Activated CD4-positive, CD25-positive, alpha-beta regulatory T cell treated with anti-CD3 and anti-CD28 coated beads, Interleukin-2, amount 50 U/mL, for 24 hours (primary cell): ENCODE measurements around the gene TSSK6.

Experiments used
- ATAC-seq, 2 donors: fragments of 150-1000 bp; cut with Tn5 transposase; one replicate each; pipeline ENCODE4 v1.10.0; 2021; ENCODE audit warnings: mild to moderate bottlenecking in 1 of 2, moderate library complexity in 1 of 2

Gene TSSK6

GRCh38 chr19:19544257-19544953 lies 29.1 kb upstream of the TSSK6 start:
- no peak for ATAC-seq

DNA sequence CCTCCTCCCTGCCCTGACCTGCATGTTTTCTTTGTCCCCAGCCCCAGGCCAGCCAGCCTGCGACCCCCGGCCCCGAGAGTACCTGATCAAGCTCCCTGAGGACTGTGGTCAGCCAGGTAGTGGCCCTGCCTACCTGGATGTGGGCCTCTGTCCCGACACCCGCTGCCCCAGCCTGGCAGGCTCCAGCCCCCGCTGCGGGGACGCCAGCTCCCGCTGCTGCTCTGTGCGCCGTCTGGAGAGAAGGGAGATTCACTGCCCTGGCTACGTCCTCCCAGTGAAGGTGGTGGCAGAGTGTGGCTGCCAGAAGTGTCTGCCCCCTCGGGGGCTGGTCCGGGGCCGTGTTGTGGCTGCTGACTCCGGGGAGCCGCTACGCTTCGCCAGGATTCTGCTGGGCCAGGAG lies 28.3 kb upstream of the TSSK6 start:
- no peak for ATAC-seq

DNA sequence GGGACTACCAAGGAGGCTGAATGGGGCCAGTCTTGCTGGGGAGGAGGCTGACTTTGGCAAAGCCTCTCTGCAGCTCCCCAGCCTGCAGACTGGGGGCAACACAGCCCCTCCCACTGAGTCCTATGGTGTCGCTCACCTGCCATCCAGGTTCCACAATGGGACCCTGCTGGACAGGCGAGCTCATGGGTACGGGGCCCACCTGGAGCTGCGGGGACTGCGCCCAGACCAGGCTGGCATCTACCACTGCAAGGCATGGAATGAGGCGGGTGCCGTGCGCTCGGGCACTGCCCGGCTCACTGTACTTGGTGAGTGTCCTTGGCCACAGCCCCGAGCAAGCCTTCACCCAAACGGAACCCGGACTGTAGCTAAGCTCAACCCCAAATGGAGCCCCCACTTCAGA lies 27.8 kb upstream of the TSSK6 start:
- no peak for ATAC-seq

- no peak for ATAC-seq
These were observed 27.2 kb upstream of the TSSK6 start for GRCh38 chr19:19542507-19542906.

DNA sequence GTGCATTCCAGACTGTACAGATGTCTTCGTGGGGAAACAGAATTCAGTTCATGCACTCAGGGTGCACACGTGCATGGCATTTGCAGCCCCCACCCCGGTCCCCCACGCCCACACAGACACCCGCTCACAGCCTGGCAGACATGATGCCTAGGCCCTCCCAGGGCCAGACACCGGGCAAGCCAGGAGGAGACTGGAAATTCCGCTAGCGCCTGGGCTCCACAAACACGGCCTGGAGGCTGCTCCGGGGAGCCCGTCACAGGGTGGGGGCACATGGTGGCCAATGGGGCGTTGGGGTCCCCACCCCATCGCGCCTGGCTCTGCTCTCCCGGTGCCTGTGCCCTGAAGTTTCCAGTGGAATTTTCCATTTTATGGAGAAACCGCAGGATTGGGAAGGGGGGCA lies 26.3 kb upstream of the TSSK6 start:
- no peak for ATAC-seq

DNA sequence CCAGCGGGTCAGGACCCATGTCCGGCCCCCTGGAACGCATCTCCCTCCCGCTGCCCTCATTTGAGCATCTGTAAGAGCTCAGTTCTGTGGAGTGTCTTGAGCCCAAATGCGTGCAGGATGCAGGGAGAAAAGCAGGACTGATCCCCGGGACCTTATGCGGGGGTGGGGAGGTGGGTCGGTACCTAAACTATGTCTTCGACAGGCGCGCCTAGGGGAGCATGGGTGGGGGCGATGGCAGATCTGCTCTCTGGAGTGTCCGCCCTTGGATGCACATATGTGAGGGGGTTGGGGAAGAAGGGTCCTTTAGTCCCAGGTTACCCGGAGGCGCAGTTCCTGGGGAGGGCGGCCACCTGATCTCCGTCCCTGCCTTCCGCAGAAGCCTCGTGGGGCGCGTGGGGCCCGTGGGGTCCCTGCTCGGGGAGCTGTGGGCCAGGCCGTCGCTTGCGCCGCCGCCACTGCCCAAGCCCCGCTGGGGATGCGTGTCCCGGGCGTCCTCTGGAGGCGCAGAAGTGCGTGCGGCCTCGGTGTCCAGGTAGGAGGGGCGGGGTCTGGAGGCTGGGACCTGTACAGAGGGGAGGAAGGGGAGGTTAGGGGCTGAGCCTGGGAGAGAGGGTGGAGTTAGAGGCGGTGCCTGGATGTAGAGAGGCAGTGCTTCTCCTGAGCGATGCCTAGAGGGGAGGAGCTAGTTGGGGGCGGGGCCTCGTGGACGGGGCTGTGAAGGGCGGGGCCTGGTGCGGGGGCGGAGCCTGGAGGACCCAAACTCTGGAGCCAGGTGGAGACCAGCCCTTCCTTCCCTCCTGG lies 25.6 kb upstream of the TSSK6 start:
- peak; percentile 84 to 88 for ATAC-seq

DNA sequence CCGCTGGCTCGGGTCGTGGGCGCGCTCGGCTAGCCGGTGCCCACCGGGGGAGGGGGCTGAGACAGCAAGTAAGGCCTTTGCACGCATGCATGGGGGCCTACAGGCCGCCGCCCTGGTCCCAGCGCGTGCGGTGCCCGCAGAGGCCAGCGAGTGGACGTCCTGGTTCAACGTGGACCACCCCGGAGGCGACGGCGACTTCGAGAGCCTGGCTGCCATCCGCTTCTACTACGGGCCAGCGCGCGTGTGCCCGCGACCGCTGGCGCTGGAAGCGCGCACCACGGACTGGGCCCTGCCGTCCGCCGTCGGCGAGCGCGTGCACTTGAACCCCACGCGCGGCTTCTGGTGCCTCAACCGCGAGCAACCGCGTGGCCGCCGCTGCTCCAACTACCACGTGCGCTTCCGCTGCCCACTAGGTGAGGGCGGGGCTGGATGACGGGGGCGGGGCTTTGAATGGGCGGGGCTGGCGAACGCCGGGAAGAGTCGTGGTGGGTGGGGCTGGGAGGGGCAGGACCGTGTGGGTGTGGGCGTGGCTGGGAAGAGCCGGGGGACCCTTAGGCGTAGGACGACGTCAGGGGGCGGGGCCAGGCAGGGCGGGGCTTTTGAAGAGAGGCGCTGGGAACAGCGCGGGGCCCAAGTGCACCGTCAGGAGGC lies 24.8 kb upstream of the TSSK6 start:
- peak in 1 of 2 donors; percentile 29 for ATAC-seq

DNA sequence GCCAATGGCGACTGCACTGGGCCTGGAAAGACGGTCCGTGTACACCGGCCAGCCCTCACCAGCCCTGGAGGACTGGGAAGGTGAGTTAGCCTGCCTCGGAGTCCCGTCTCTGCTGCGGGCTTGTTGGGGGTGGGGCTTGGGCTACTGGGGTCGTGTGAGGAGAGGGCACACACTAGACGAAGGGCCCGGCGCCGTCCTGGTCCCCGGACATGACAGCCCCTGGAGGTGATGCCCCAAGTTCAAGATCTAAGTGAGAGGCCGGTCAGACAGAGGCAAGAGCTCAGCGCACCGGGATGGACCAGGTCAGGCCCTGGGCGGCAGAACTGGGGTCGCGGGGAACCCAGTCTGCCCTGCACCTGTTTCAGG lies 24.3 kb upstream of the TSSK6 start:
- no peak for ATAC-seq

DNA sequence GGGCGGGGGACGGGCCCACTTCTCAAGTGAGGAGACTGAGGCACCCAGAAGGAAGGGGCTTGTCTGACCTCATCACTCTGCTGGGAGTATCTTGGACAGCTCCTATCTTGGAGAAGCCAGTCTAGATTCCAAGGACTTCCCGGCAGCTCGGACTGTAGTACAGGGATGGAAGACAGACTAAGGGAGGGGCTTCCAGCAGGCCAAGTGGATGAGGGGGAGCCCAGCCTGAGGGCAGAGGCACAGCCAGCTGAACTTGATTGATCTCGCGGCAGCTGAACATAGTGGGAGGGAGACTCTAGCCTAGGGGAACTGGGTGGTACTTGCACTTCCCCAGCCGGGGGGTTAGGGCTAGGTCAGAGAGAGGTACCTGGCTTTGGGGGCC lies 23.4 kb upstream of the TSSK6 start:
- no peak for ATAC-seq

DNA sequence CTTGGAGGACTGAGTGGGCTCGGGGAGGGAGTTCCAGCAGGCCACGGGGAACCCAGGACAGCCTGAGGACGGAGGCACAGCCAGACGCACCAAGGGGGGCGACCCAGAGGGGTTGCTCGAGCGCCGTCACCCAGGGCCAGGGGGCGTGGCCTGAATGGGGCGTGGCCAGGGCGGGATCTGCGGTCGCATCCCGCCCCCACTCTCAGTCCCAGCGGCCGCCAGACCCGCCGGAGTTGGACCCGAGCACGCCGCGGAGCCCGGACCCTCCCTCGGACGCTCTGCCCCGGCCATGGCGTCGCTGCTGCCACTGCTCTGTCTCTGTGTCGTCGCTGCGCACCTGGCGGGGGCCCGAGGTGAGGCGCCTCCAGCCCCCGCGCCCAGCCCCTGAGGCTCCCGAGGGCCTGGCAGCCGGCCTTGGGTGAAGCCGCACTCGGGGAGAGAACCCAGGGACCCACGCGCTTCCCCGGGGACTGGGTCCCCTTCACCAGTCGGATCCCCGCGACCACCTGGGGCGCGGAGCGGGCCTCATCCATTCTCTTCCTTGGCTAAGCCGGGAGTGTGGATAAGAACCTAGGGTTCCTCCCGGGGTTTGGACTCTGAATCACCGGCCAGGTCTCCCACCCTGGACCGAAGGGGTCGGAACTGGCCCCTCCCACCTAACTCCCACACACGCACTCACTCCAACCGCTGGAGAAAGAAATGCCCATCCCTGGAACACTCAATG lies 22.9 kb upstream of the TSSK6 start, which contains the start of gene CILP2:
Gene CILP2 (plus strand): TSS at position 205 of the 724 bp plus-strand sequence. CDS start 85 bp downstream, at position 290.
- peak; percentile 15 to 19 for ATAC-seq

- no peak for ATAC-seq
These were observed 22.0 kb upstream of the TSSK6 start for GRCh38 chr19:19537075-19538048.

DNA sequence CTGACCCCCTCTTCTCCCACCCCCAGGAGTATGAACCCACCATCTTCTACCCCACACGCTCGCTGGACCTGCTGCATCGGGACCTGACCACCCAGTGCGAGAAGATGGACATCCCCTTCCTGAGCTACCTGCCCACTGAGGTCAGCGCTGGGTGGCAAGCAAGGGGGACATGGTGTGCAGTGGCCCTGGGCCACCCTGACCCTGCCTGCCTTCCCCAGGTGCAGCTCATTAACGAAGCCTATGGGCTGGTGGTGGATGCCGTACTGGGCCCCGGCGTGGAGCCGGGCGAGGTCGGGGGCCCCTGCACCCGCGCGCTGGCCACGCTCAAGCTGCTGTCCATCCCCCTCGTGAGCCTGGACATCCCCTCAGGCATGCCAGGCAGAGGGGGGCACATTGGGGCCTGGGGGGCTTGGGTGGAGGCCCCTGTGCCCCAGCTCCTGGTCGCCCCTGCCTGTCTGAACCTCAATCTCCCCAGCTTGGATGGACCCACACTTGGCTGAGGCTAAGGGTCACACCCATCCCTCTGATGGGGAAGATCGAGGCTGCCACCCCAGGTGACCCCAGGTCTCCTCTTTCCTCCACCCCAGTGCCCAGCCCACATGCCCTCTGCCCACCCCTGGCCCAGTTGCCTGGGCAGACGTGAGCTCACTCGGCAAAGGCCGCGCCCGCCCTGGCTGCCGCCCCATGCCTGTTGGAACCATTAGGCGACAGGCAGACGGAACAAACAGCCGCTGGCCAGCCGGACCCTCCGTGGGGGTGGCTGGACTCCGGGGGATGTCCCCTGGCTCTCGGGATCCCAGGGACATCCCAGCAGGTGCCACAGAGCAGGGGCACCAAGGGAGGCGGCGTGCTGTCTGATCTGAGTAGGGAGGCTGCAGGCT lies 20.2 kb upstream of the TSSK6 start:
- no peak for ATAC-seq

DNA sequence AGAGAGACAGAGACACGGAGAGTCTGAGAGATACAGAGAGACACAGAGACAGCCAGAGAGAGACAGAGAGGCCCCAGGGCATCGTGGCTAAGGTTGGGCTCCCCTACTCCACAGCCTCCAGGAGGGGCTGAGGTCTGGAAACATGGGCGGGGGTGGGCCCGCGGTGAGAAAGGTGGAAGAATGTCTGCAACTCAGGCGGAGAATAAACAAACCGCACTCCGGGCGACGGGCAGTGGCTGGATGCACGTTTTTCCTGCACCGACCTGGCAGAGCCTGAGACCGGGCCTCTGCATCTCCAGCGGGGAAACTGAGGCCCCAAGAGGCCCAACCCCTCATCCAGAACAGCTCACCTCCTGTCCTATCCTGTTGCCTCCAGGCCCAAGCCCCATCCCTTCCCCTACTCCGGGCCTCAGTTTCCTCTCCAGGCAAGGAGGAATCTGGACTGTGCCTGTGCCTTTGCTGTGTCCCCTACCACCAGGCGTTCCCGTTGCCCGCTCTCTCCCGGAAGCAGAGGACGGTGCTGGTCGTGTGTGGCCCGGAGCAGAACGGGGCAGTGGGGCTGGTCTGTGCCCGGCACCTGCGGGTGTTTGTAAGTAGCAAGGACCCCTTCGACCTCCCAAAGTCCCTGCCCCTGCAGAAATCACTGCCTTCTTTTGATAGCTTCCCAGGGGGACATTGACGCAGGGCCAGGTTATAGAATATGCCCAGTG lies 19.4 kb upstream of the TSSK6 start:
- no peak for ATAC-seq

DNA sequence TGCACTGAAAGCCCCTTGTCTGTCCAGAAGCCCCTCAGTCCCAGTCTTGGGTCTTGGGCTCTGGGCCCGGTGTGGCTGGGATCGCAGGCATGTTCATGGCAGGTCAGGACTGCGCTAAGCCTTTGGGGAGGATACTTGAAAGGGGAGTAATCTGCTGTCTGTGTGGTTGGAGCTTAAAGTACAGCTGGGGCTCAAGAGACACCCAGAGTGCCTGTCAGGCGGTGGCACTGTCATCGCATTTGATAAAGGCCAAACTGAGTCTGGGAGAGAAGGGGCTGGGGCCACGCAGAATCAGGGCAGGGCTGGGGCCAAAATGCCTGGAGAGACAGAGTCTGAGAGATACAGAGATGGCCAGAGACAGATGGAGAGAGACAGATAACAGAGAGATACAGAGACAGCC lies 18.5 kb upstream of the TSSK6 start:
- no peak for ATAC-seq

DNA sequence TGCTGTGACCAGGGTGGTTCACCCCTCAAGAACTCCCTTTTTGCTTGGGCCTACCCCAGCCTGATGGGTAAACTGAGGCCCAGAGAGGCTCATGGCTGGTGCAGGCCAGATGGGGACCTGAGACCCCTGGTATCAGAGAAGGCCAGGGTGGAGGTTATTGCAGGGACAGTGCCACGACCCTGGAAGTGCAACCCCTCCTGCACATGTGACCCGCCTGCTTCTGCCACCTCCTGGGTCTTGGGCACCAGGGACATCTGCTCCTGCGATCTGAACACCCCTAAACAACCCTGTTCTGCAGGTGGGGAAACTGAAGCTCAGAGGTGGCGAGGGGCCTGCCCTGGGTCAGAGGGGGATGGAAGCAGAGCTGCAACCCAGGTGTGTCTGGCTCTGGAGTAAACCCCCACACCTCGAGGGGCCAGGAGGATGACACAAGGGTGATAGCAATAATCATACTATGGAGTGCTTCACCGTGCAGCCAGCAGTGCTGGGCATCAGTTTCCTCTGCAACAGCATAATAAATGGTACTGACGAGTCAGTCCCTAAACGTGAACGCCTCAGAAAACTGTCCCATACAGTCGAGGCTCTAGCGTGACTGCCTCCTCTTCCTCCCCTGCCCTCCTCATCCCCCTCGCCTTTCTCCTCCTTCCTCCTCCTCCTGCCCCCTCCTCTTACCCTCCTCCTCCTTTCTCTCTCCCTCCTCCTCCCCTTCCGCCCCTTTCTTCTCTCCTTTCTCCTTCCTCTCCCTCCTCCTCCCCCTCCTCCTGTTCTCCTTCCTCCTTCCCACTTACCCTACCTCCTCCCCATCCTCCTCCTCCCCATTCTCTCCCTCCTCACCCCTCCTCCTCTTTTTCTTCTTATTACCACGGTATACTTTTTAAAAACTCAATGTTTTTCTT lies 17.7 kb upstream of the TSSK6 start:
- no peak for ATAC-seq

DNA sequence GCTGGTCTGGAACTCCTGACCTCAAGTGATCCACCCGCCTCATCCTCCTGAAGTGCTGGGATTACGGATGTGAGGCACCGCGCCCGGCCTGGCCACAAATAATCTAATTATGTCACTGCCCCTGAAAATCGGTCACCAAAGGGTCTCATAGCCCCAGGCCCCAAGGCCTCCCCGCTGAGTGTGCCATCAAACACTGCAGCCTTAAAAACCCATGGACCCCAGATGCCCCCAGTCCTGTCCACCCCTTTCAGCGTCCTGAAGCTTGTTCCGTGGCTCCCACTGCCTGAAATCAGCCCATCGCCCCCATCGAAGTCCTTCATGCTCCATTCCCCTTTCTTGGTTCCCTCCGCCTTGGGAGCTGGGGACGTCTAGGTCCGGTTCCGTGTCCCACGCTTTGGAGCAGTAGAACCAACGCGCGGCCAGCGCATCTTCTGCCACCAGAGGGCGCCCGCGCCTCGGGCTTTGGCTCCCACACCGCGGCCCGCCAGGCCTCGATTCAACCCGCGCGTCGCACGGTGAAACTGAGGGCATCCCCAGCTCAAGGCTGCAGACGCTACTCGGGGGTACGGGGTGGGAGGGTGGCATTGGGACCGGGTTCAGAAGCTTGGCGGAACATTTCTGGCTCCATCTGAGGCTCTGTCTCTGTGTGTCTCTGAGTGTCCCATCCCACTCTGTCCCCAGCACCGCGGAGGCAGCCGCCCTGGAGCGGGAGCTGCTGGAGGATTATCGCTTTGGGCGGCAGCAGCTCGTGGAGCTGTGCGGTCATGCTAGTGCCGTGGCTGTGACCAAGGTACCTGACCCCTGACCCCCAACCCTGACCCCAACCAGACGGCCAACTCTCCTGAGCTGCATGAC lies 16.8 kb upstream of the TSSK6 start:
- peak; percentile 85 to 89 for ATAC-seq

DNA sequence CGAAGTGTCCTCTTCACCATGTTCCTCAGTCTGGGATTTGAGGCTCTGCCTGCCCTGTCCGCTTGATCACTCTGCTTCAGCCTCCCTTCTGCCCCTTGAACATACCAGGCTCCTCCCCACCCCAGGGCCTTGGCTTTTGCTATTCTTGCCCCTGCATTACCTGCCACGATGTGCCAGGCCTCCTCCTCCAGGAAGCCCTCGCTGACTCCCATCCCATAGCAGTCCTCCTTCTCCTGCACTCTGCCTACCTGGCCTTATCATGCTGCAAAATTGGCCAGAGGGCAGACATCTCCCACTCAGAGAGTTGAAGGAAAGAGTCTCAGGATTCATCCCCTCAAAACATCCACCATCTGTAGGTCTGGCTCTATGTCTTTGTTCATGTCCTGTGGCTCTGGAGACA lies 15.5 kb upstream of the TSSK6 start:
- ATAC-seq = no peak

GRCh38 chr19:19530423-19530804 lies 15.1 kb upstream of the TSSK6 start:
- no peak for ATAC-seq
